Loucy (cell line): ENCODE data around the gene APAF1.

Experiments used
- H2AFZ ChIP-seq: fragments of 200-600 bp; sonication (generic); 2 replicates; pipeline ENCODE4 v1.6.0; 2016; ENCODE audit warnings: antibody characterized with exemption, mild to moderate bottlenecking, low read length, moderate library complexity
- H3F3A ChIP-seq: fragments of 200-600 bp; 2 replicates; pipeline ENCODE4 v1.6.0; 2016; ENCODE audit warnings: antibody characterized with exemption, low read depth, mild to moderate bottlenecking
- H3K27me3 ChIP-seq: fragments of 200-600 bp; sonication (generic); 2 replicates; pipeline ENCODE4 v1.6.1; 2014; ENCODE audit warnings: low read length, mild to moderate bottlenecking; ENCODE audit not compliant: insufficient read depth, poor library complexity, severe bottlenecking
- H3K36me3 ChIP-seq: fragments of 200-600 bp; sonication (generic); 2 replicates; pipeline ENCODE4 v1.6.1; 2016; ENCODE audit warnings: low read length; ENCODE audit not compliant: insufficient read depth
- H3K4me1 ChIP-seq: fragments of 200-600 bp; sonication (generic); 2 replicates; pipeline ENCODE4 v1.5.1; 2014; ENCODE audit warnings: low read length, mild to moderate bottlenecking; ENCODE audit not compliant: insufficient read depth, poor library complexity, severe bottlenecking
- H3K4me2 ChIP-seq: fragments of 200-600 bp; sonication (generic); 2 replicates; pipeline ENCODE4 v1.6.0; 2014; ENCODE audit warnings: antibody characterized with exemption, low read length, low read depth, mild to moderate bottlenecking; ENCODE audit not compliant: poor library complexity, severe bottlenecking
- H3K4me3 ChIP-seq: fragments of 200-600 bp; sonication (generic); 2 replicates; pipeline ENCODE4 v1.5.1; 2014; ENCODE audit warnings: low read length, mild to moderate bottlenecking, mixed read lengths; ENCODE audit not compliant: poor library complexity, severe bottlenecking
- H3K79me2 ChIP-seq: fragments of 200-600 bp; sonication (generic); 2 replicates; pipeline ENCODE4 v1.6.1; 2014; ENCODE audit warnings: low read length; ENCODE audit not compliant: insufficient read depth
- H3K9ac ChIP-seq: fragments of 200-600 bp; sonication (generic); 2 replicates; pipeline ENCODE4 v1.6.0; 2014; ENCODE audit warnings: mild to moderate bottlenecking, low read depth, low read length, moderate library complexity; ENCODE audit not compliant: poor library complexity, severe bottlenecking
- H3K9me2 ChIP-seq: fragments of 200-600 bp; sonication (generic); replicated peaks from 2 replicates; pipeline ENCODE4 v1.6.1; 2016; ENCODE audit warnings: low read depth, low read length, mixed read lengths
- H3K9me3 ChIP-seq: fragments of 200-600 bp; sonication (generic); 2 replicates; pipeline ENCODE4 v1.6.1; 2014; ENCODE audit warnings: mild to moderate bottlenecking, antibody characterized with exemption, low read length, low read depth; ENCODE audit not compliant: insufficient read depth
- H4K20me1 ChIP-seq: fragments of 200-600 bp; sonication (generic); 2 replicates; pipeline ENCODE4 v1.6.0; 2014; ENCODE audit warnings: antibody characterized with exemption, low read length, mild to moderate bottlenecking; ENCODE audit not compliant: insufficient read depth, poor library complexity, severe bottlenecking
- EZH2phosphoT487 ChIP-seq: fragments of 200-600 bp; IDR thresholded peaks from 2 replicates; pipeline ENCODE4 v1.6.1; 2018; ENCODE audit warnings: antibody characterized with exemption, mild to moderate bottlenecking, moderate library complexity, borderline replicate concordance
- TF ChIP-seq, protein P1 (sequence below): fragments of 200-600 bp; sonication (generic); conservative IDR thresholded peaks from 2 replicates; pipeline ENCODE4 v1.5.1; 2014; ENCODE audit warnings: mild to moderate bottlenecking, antibody characterized with exemption, low read length

APAF1 gene

DNA sequence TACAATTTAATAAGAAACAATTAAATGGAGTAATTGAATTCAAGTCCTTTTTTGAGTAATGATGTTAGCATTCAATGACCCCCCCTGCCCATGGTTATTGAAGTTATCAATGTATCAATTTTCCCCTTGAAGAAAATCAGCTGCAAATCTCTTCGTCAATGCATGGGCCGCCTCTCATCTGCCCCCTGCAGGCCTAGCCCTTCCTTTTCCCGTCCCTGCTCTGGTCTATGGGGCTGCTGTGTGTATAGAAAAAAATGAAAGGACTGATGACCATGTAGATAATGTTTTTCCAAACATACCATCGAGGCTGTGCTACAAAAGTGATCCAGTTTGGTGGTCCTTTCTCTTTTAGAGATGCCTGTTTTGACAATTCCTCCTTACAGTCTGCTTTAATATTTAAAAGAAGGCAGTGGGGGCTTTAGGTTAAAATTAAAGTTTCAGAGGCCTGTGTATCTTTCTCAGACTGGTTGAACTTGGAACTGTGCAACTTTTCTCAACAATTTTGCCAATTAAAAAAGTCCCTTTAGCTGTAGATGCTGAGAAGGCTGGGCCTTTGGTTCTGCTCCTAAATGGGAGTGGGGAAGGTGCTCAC, 98.4 kb downstream of the APAF1 start:
- no peaks in the 10 kb centered on the region for H3K9me3 ChIP-seq
- no peak for TF ChIP-seq EZH2phosphoT487
- TF ChIP-seq, protein P1, sequence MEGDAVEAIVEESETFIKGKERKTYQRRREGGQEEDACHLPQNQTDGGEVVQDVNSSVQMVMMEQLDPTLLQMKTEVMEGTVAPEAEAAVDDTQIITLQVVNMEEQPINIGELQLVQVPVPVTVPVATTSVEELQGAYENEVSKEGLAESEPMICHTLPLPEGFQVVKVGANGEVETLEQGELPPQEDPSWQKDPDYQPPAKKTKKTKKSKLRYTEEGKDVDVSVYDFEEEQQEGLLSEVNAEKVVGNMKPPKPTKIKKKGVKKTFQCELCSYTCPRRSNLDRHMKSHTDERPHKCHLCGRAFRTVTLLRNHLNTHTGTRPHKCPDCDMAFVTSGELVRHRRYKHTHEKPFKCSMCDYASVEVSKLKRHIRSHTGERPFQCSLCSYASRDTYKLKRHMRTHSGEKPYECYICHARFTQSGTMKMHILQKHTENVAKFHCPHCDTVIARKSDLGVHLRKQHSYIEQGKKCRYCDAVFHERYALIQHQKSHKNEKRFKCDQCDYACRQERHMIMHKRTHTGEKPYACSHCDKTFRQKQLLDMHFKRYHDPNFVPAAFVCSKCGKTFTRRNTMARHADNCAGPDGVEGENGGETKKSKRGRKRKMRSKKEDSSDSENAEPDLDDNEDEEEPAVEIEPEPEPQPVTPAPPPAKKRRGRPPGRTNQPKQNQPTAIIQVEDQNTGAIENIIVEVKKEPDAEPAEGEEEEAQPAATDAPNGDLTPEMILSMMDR, result peak; percentile 79

GRCh38 chr12:98744680-98745079, 99.6 kb downstream of the APAF1 start:
- Histone ChIP-seq H3K4me2 (no peak overlapping the region), H3F3A (no peaks in the 10 kb centered on the region), H3K4me3 (no peak overlapping the region), H3K9ac (no peak overlapping the region), H3K36me3 (no peaks in the 10 kb centered on the region), H2AFZ (no peak overlapping the region), H3K79me2 (no peaks in the 10 kb centered on the region), H3K4me1 (no peaks in the 10 kb centered on the region), H3K9me2 (no peaks in the 10 kb centered on the region), H3K27me3 (no peaks in the 10 kb centered on the region), H3K9me3 (no peaks in the 10 kb centered on the region), H4K20me1 (no peaks in the 10 kb centered on the region)
- TF ChIP-seq, protein P1, result no peak

More for the DNA sequence above, 98.4 kb downstream of the APAF1 start:
- H3K36me3 ChIP-seq, result no peaks in the 10 kb centered on the region
- no peak overlapping the region for H3K9ac ChIP-seq
- H3K27me3 ChIP-seq, result no peaks in the 10 kb centered on the region
- no peak overlapping the region for H3K4me2 ChIP-seq
- no peak overlapping the region for H3K4me3 ChIP-seq
- H2AFZ ChIP-seq, result no peak overlapping the region
- H4K20me1 ChIP-seq, result no peaks in the 10 kb centered on the region
- no peaks in the 10 kb centered on the region for H3K79me2 ChIP-seq
- no peaks in the 10 kb centered on the region for H3K4me1 ChIP-seq
- H3F3A ChIP-seq, result no peaks in the 10 kb centered on the region
- H3K9me2 ChIP-seq, result no peaks in the 10 kb centered on the region

DNA sequence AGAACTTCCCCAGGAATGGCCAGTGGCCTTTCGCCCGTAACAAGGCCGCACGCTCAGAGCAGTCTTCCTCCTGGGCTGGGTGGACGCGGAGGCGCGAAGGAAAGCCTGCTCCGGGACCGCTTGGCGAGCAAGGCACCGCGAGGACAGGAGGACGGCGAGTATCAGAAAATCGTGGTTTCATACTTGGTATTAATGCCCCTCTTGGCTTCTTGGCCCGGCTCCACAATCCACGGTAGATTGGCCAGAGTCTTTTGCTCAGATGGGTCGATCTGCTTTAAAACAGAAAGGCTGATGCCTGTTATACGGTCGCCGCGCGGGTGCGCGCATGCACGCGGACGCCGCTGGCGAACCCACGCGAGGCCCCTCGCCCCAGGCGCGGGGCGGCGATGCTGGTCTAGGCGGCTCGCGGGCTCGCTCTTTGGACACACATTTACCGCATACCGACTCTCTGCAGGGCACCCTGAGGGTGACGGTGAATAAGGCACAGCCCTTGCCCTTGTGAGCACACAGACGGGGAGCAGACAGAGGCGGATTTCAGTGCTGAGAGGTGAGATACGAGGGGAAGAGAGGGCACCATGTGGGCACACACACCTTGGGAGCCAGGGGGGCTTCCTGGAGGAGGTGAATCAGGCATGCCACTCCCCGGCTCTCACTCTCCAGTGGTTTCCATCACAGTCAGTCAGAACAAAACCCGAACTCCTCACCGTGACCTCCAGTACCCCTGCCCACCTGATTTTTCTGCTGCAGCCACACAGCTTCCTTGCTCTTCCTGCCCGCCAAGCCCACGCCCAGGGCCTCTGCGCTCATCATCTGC, 100.7 kb downstream of the APAF1 start:
- no peak for TF ChIP-seq EZH2phosphoT487
- TF ChIP-seq, protein P1, result no peak
- Histone ChIP-seq H3K9me2 (no peaks in the 10 kb centered on the region), H3K79me2 (no peaks in the 10 kb centered on the region), H3K36me3 (no peaks in the 10 kb centered on the region), H3K4me3 (no peak overlapping the region), H2AFZ (no peak overlapping the region), H3K27me3 (no peaks in the 10 kb centered on the region), H4K20me1 (no peaks in the 10 kb centered on the region), H3K9me3 (no peaks in the 10 kb centered on the region), H3K9ac (no peak overlapping the region), H3K4me1 (no peaks in the 10 kb centered on the region), H3F3A (no peaks in the 10 kb centered on the region), H3K4me2 (no peak overlapping the region)
